HEK293T (cell line): Measurements from ENCODE around the gene ATP6V0C.

Experiments
- ARNT ChIP-seq: fragments of 450-650 bp; IDR thresholded peaks from 2 replicates; pipeline ENCODE4 v1.6.1; 2017; ENCODE audit warnings: mild to moderate bottlenecking
- BHLHE40 ChIP-seq: fragments of 450-650 bp; IDR thresholded peaks from 2 replicates; pipeline ENCODE4 v1.6.1; 2016; ENCODE audit warnings: mild to moderate bottlenecking, moderate library complexity, borderline replicate concordance
- ELF4 ChIP-seq: fragments of 450-650 bp; IDR thresholded peaks from 2 replicates; pipeline ENCODE4 v1.6.1; 2017; ENCODE audit warnings: antibody characterized with exemption
- FOXA1 ChIP-seq: fragments of 450-650 bp; IDR thresholded peaks from 2 replicates; pipeline ENCODE4 v1.6.1; 2016; ENCODE audit warnings: mild to moderate bottlenecking
- FOXK2 ChIP-seq: fragments of 450-650 bp; IDR thresholded peaks from 2 replicates; pipeline ENCODE4 v1.6.1; 2016; ENCODE audit warnings: mild to moderate bottlenecking
- FOXM1 ChIP-seq: fragments of 450-650 bp; IDR thresholded peaks from 2 replicates; pipeline ENCODE4 v1.6.1; 2017; ENCODE audit warnings: mild to moderate bottlenecking, borderline replicate concordance
- L3MBTL2 ChIP-seq: fragments of 450-650 bp; conservative IDR thresholded peaks from 2 replicates; pipeline ENCODE4 v1.6.1; 2016; ENCODE audit warnings: mild to moderate bottlenecking
- SP1 ChIP-seq: fragments of 450-650 bp; IDR thresholded peaks from 2 replicates; pipeline ENCODE4 v1.6.1; 2017
- TARDBP ChIP-seq: fragments of 450-650 bp; IDR thresholded peaks from 2 replicates; pipeline ENCODE4 v1.6.1; 2016
- ZNF384 ChIP-seq: fragments of 450-650 bp; IDR thresholded peaks from 2 replicates; pipeline ENCODE4 v1.6.1; 2016
- TF ChIP-seq, protein P1 (sequence below): fragments of 450-650 bp; IDR thresholded peaks from 2 replicates; pipeline ENCODE4 v1.6.1; 2016

GRCh38 chr16:2482249-2482648 is 31.5 kb upstream of the ATP6V0C start:
- no peak for TF ChIP-seq ARNT
- TF ChIP-seq ELF4: no peak
- no peak for TF ChIP-seq FOXM1
- no peak for TF ChIP-seq FOXK2
- TF ChIP-seq, protein P1, sequence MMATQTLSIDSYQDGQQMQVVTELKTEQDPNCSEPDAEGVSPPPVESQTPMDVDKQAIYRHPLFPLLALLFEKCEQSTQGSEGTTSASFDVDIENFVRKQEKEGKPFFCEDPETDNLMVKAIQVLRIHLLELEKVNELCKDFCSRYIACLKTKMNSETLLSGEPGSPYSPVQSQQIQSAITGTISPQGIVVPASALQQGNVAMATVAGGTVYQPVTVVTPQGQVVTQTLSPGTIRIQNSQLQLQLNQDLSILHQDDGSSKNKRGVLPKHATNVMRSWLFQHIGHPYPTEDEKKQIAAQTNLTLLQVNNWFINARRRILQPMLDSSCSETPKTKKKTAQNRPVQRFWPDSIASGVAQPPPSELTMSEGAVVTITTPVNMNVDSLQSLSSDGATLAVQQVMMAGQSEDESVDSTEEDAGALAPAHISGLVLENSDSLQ: no peak
- TF ChIP-seq L3MBTL2: no peak
- no peak for TF ChIP-seq FOXA1
- TF ChIP-seq TARDBP: no peak
- no peak for TF ChIP-seq SP1
- no peak for TF ChIP-seq ZNF384
- no peak for TF ChIP-seq BHLHE40
